K562 (cell line): Measurements from ENCODE around the gene RCC1. TPM values are rescaled to one million over a fixed set of nuclear protein-coding genes. Genes with fewer than 3 reads are reported as not detected.

Experiments
- AFF1 ChIP-seq, 2 experiments: fragments of 450-650 bp; IDR thresholded peaks; 2 replicates each; pipeline ENCODE4 v1.6.1; 2018; ENCODE audit warnings: mild to moderate bottlenecking in 2 of 2, low read depth in 1 of 2; ENCODE audit not compliant: partially characterized antibody in 2 of 2
- ARHGAP35 ChIP-seq: fragments of 450-650 bp; IDR thresholded peaks from 2 replicates; pipeline ENCODE4 v1.6.1; 2018; ENCODE audit not compliant: partially characterized antibody
- E2F8 ChIP-seq: fragments of 450-650 bp; IDR thresholded peaks from 2 replicates; pipeline ENCODE4 v1.7.1; 2018; ENCODE audit warnings: mild to moderate bottlenecking, low read depth; ENCODE audit not compliant: partially characterized antibody
- EHMT2 ChIP-seq: fragments of 450-650 bp; IDR thresholded peaks from 2 replicates; pipeline ENCODE4 v1.6.1; 2018; ENCODE audit warnings: antibody characterized with exemption
- HEY1 ChIP-seq: fragments of 250-450 bp; sonication (Bioruptor Pico); IDR thresholded peaks from 2 replicates; pipeline ENCODE4 v1.5.0; 2020; ENCODE audit warnings: mild to moderate bottlenecking, moderate library complexity, borderline replicate concordance
- MAFK ChIP-seq: IDR thresholded peaks from 2 replicates; pipeline ENCODE4 v1.6.1; 2011; ENCODE audit warnings: low read length, improper control_type of control experiment
- MEF2D ChIP-seq: conservative IDR thresholded peaks from 2 replicates; pipeline ENCODE4 v1.6.1; 2016; ENCODE audit warnings: low read depth, missing genetic modification characterization, missing compliant biosample characterization
- PTTG1 ChIP-seq: fragments of 450-650 bp; IDR thresholded peaks from 2 replicates; pipeline ENCODE4 v1.6.1; 2016; ENCODE audit warnings: low read depth, mild to moderate bottlenecking, missing genetic modification characterization, missing compliant biosample characterization
- THAP7 ChIP-seq: fragments of 250-450 bp; sonication (Bioruptor Pico); IDR thresholded peaks from 2 replicates; pipeline ENCODE4 v1.5.0; 2021
- ZBTB17 ChIP-seq: fragments of 450-650 bp; formaldehyde crosslinking; IDR thresholded peaks from 2 replicates; pipeline ENCODE4 v1.4.0; 2020; ENCODE audit warnings: mild to moderate bottlenecking
- ZFPM2 ChIP-seq: fragments of 250-450 bp; sonication (Bioruptor Pico); IDR thresholded peaks from 2 replicates; pipeline ENCODE4 v1.5.1; 2022; ENCODE audit warnings: mild to moderate bottlenecking
- ZNF146 ChIP-seq: IDR thresholded peaks from one replicate; pipeline ENCODE4 v1.6.1; 2018; ENCODE audit warnings: missing compliant biosample characterization; ENCODE audit not compliant: unreplicated experiment
- ZNF639 ChIP-seq, 2 experiments: fragments of 200-800 bp in 1 of 2; sonication (Bioruptor generic) in 1 of 2; sonication (generic) in 1 of 2; formaldehyde crosslinking in 1 of 2; IDR thresholded peaks in 1 of 2; conservative IDR thresholded peaks in 1 of 2; 2 replicates each; pipeline versions ENCODE4 v1.5.0 to v1.6.1; 2016 to 2020; ENCODE audit warnings: missing compliant biosample characterization in 1 of 2, missing genetic modification characterization in 1 of 2, missing genetic modification reagents in 1 of 2
- polyA plus RNA-seq, 8 experiments: library from polyadenylated mRNA; depleted of rRNA in 4 of 8; stranded (reverse) in 5 of 8; unstranded in 3 of 8; fragments of >200 nt; fragmentation: Nextera tagmentation in 2 of 8; fragmentation: Illumina TruSeq in 1 of 8; extraction: Ambion mirVana in 2 of 8; extraction: Trizol in 1 of 8; gene quantifications; 2 replicates each; pipeline versions ENCODE4 v1.2.1 to v1.2.3, GENCODE V29; 2011 to 2014; ENCODE audit warnings: inconsistent platforms in 1 of 8, missing spikeins in 1 of 8
- total RNA-seq, 7 experiments: library from RNA; depleted of rRNA in 6 of 7; stranded (reverse); fragments of >200 nt in 6 of 7; fragmentation: Illumina TruSeq in 2 of 7; extraction: Trizol in 2 of 7; gene quantifications; 2 replicates each; pipeline versions ENCODE4 v1.2.1 to v1.2.3, GENCODE V29; 2011 to 2021; ENCODE audit warnings: low replicate concordance in 1 of 7

RCC1 gene
- total and polyA plus RNA-seq, 9 of the 15 experiments (the other 6 are each of a cell fraction or from before 2014, with no cell fraction given): 16.4 to 202 (median 107) TPM

- peak; percentile 79 for TF ChIP-seq ZBTB17 (CRISPR knock-in tag)
- TF ChIP-seq ARHGAP35: peak; percentile 55
- peak in 1 of 2 experiments; percentile 76; a peak in 1 of 4 replicates for TF ChIP-seq ZNF639 (CRISPR knock-in tag; conservative IDR thresholded peaks at IDR 0.05 in 1 of 2, IDR thresholded peaks at IDR 0.05 in 1 of 2)
- TF ChIP-seq PTTG1 (tag): no peak
- TF ChIP-seq EHMT2: no peak
- TF ChIP-seq ZFPM2 (CRISPR knock-in tag): no peak
- TF ChIP-seq ZNF146 (CRISPR knock-in tag): no peak
- TF ChIP-seq E2F8: no peak
- TF ChIP-seq AFF1 (IDR thresholded peaks at IDR 0.05; ENCODE audit: low read depth in 1 of 2, partially characterized antibody in 2 of 2): peak in 1 of 2 experiments; percentile 85
- no peak; the same call in none of the 2 replicates for TF ChIP-seq MAFK
- no peak for TF ChIP-seq HEY1 (CRISPR knock-in tag)
- TF ChIP-seq MEF2D (tag): no peak
- peak; percentile 47; the same call in 1 of the 2 replicates for TF ChIP-seq THAP7 (CRISPR knock-in tag)
Observed at GRCh38 chr1:28581531-28582247, 75.8 kb downstream of the RCC1 start (continued).
